GM12891 (cell line): ENCODE measurements around the gene EPG5.

Experiments used
- DNase-seq: peaks from one replicate; pipeline ENCODE4 v3.0.0; 2011; ENCODE audit warnings: low spot score; ENCODE audit not compliant: insufficient read length
- FAIRE-seq: peaks from 2 replicates; lab custom pipeline; 2011; peaks lifted over from hg19 to GRCh38; lab: Jason Lieb, UNC
- PAX5 ChIP-seq: IDR thresholded peaks from 2 replicates; pipeline ENCODE4 v1.6.1; 2011; ENCODE audit warnings: low read length, moderate library complexity, mild to moderate bottlenecking; ENCODE audit not compliant: insufficient read depth, severe bottlenecking
- POLR2A ChIP-seq: IDR thresholded peaks from 2 replicates; pipeline ENCODE4 v1.6.1; 2011; ENCODE audit warnings: low read depth, low read length, control low read depth
- POLR2AphosphoS5 ChIP-seq: IDR thresholded peaks from 2 replicates; pipeline ENCODE4 v1.6.1; 2011; ENCODE audit warnings: low read depth, low read length, control low read depth
- POU2F2 ChIP-seq: IDR thresholded peaks from 2 replicates; pipeline ENCODE4 v1.6.1; 2011; ENCODE audit warnings: low read depth, mild to moderate bottlenecking, control low read depth, low read length, moderate library complexity
- SPI1 ChIP-seq: IDR thresholded peaks from 2 replicates; pipeline ENCODE4 v1.6.1; 2011; ENCODE audit warnings: low read depth, low read length, control low read depth
- TAF1 ChIP-seq: IDR thresholded peaks from 2 replicates; pipeline ENCODE4 v1.6.1; 2011; ENCODE audit warnings: low read depth, low read length, control low read depth

EPG5 gene

DNA sequence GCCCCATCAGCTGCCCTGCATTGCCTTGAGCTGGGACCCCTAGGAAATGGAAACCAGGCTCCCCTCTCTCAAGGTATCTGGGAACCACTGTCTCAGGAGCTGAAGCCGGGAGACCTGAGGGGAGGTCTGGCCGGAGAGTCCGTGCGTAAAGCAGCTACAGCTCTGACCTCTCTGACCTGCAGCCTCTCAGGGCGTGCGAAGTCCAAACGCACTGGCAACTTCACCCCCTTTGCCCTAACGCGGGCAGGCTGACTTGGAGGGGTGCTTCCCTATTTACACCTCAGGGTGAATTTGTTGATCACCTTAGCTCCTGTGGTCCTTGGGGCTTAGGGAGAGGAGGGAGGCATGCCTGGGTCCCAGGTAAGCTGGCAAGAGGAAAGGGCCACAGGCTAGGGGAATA, 124.1 kb downstream of the EPG5 start:
- no peak for DNase-seq
- TF ChIP-seq PAX5 (no peak), POU2F2 (no peak), SPI1 (no peak), TAF1 (no peak), POLR2AphosphoS5 (no peak), POLR2A (no peak)
- no peak for FAIRE-seq

DNA sequence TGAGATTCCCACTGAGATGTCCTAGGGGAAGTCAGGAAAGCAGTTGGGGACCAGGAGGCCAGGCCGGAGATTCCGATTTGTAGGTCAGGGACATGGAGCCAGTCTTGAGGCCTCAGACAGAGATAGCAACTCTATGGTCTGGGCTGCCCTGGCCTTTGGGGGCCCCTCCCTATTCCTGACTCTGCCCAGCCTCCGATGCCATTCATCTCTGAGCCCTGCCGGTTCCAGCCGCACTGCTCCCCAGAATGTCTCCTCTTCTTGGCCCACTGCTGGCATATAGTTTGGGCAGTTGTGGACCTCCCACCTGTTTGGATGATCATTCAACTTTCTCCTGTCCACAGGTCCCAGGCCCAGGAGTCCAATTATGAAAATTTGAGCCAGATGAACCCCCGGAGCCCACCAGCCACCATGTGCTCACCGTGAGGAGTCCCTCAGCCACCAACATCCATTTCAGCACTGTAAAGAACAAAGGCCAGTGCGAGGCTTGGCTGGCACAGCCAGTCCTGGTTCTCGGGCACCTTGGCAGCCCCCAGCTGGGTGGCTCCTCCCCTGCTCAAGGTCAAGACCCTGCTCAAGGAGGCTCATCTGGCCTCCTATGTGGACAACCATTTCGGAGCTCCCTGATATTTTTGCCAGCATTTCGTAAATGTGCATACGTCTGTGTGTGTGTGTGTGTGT, 125.2 kb downstream of the EPG5 start:
- FAIRE-seq, result no peak
- TF ChIP-seq POLR2AphosphoS5 (no peak), SPI1 (no peak), POU2F2 (no peak), PAX5 (no peak), TAF1 (no peak), POLR2A (no peak)
- no peak for DNase-seq

- FAIRE-seq (no peak), DNase-seq (no peak)
- TF ChIP-seq POLR2A (no peak), SPI1 (no peak), POLR2AphosphoS5 (no peak), PAX5 (no peak), TAF1 (no peak), POU2F2 (no peak)
Observed at GRCh38 chr18:45841060-45841764, 125.9 kb downstream of the EPG5 start.

DNA sequence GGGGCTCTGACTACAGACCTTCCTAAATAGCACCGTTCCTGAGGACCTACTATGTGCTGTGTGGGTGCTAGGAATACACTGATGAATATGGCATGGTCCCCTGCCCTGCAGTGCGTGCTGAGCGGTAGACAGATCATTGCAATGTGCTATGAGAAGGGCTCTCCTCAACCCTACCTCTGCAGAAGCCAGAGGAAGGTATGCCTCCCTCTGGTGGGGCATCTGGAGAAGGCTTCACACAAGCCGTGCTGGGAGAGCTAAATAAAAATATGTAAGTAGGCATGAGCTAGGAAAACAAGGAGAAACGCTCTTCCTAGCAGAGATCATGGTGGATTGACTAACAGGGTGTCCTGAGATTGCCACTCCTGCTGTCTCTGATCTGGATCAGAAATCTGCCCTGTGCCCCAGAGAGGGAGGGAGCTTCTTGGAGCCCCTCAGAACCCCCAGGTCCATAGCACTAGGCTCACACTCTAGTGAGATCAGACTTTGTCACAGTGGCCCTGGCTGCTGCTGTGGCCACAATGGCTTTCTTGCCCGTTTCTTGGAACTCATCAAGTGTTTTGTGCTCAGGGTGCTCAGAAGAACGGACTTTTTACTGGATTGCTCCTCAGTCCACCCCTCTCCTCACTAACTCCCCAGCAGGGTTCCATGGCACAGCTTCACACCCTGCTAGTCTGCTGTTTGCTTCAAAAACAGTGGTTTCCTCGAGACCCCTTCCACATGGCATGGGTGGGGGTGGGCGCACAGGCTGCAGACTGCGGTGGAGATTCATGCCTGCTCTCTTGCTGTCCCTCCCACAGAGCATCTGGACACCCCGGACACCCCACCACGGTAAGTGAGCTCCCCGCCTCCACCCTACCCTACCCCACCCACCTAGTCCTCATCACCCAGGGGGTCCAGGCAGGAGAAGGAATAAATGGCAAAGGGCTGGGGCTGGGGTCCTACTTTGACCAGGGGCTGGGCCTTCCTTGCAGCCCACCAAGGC, 127.4 kb downstream of the EPG5 start:
- DNase-seq, result no peak
- FAIRE-seq, result no peak
- TF ChIP-seq TAF1 (no peak), SPI1 (no peak), PAX5 (no peak), POLR2A (no peak), POLR2AphosphoS5 (no peak), POU2F2 (no peak)

- TF ChIP-seq POLR2A (no peak), PAX5 (no peak)
- DNase-seq (no peak), FAIRE-seq (no peak)
Observed at GRCh38 chr18:45838302-45839070, 128.6 kb downstream of the EPG5 start.

DNA sequence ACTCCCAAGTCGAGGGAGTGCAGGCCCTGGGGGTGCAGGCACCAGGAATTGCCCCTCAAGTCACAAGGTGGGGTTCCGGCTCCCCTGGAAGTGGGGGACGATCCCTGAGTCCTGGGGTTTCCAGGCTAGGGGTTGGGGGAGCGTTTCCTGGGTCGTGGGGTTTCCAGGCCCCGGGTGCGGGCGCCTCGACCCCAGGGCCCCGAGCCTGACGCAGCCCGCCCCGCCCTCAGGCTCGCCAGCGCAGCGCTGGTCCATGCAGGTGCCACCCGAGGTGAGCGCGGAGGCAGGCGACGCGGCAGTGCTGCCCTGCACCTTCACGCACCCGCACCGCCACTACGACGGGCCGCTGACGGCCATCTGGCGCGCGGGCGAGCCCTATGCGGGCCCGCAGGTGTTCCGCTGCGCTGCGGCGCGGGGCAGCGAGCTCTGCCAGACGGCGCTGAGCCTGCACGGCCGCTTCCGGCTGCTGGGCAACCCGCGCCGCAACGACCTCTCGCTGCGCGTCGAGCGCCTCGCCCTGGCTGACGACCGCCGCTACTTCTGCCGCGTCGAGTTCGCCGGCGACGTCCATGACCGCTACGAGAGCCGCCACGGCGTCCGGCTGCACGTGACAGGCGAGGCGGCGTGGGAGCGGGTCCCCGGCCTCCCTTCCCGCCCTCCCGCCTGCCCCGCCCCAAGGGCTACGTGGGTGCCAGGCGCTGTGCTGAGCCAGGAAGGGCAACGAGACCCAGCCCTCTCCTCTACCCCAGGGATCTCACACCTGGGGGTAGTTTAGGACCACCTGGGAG, 129.7 kb downstream of the EPG5 start:
- TF ChIP-seq TAF1 (no peak), PAX5 (no peak), POLR2A (no peak), POU2F2 (no peak), POLR2AphosphoS5 (no peak), SPI1 (no peak)
- no peak for DNase-seq
- no peak for FAIRE-seq

DNA sequence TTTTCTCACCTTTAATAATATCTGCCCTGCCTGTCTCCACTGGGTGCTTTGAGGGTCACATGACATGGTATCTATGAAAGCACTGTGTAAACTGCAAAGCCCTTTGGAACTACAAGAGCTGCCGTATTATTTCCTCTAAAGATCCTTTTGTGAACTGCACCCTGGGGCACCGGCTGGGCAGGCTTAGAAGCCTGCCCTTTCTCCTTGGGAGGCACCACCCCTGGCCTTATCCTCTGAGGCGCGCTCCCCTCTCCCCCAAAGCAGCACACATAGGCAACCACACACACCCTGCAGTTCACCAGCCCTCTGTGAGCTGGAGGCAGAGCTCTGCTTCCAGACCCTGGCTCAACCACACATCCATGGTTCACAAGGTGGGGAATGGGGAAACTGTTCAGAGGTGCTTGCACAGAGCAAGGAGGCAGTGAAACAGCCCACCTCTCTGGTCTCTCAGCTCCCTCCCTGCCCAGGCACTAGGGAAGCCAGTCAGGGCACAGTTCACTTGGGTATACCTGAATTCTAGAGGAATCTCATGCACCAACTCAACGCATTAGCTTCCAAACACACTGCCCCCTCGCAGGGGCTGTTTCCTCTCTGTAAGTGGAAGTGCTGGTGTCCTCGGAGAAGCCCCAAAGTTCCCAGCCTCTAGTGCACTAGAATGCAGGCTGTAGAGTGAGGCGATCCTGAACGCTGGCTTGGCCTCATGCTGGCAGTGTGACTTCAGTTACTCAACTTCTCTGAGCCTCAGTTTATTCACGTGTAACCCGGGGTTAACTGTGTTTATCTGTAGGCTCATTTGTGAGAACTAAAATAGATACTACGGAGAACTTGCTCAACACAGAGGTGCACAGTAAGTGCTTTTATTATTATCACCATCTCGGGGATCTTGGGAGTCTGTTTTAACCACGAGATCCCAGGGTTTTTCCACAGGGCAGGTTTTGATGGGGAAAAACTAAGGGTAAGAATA, 130.6 kb downstream of the EPG5 start:
- FAIRE-seq (no peak), DNase-seq (no peak)
- TF ChIP-seq PAX5 (no peak), POLR2A (no peak)

DNA sequence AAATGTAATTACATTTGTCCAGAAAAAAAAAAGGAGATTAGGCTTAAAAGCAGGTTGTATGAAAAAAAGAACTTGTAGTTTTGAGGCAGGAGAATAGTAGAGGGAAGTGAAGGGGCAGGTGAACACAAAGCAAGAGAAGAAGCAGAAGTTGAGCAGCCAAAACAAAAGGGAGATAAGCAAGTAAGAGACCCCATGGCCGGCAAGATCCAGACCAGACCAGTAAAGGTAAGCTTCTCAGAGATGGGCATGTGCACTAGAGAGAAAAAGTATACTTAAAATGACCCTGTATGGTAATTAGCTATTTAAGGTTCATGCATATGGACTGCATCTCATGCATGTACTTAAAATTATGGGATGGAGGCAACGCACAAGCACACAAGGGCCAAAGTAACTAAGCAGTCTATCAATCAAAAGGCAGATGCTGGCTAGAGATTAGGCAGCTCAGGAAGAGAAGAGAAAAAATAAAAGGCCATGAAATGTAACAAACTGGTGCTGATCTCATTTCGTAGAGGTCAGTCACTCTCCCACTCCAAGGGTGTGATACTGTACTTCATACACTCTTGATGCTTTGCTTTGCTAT, 132.0 kb downstream of the EPG5 start:
- TF ChIP-seq SPI1, result no peak
- FAIRE-seq (no peak), DNase-seq (no peak)
